Activated naive CD8-positive, alpha-beta T cell treated with anti-CD3 and anti-CD28 coated beads, Interleukin-2, amount 10 ng/mL, durations not matched to agents 7 days and 5 days (primary cell): ENCODE results near the gene INPP5A. TPM values are rescaled to one million over a fixed set of nuclear protein-coding genes. Genes with fewer than 3 reads are reported as not detected.

ENCODE experiments used
- ATAC-seq: fragments of 150-1000 bp; cut with Tn5 transposase; one replicate; pipeline ENCODE4 v1.10.0; 2021; ENCODE audit warnings: low read depth, moderate library complexity
- POLR2A ChIA-PET: fragments of 350-600 bp; sonication (Branson Sonifier 250); formaldehyde crosslinking; loops from one replicate; lab custom pipeline; 2021; ENCODE audit warnings: antibody characterized with exemption; lab: Charles Lee
- DNase-seq: peaks from one replicate; pipeline ENCODE4 v3.0.0; 2021
- H3K27ac Mint-ChIP-seq: one replicate; pipeline ENCODE4 v1.8.0; 2022; ENCODE audit warnings: mild to moderate bottlenecking, mixed read lengths
- H3K27me3 Mint-ChIP-seq: one replicate; pipeline ENCODE4 v1.8.0; 2022; ENCODE audit warnings: mild to moderate bottlenecking, moderate library complexity, mixed read lengths
- H3K36me3 Mint-ChIP-seq: one replicate; pipeline ENCODE4 v1.8.0; 2021; ENCODE audit warnings: mild to moderate bottlenecking, mixed read lengths
- H3K4me1 Mint-ChIP-seq: one replicate; pipeline ENCODE4 v1.8.0; 2021; ENCODE audit warnings: mixed read lengths
- H3K4me3 Mint-ChIP-seq: one replicate; pipeline ENCODE4 v1.8.0; 2022; ENCODE audit warnings: mild to moderate bottlenecking, moderate library complexity, mixed read lengths
- H3K9me3 Mint-ChIP-seq: one replicate; pipeline ENCODE4 v1.8.0; 2021; ENCODE audit warnings: mixed read lengths
- total RNA-seq, 2 experiments: library from RNA; stranded (reverse); gene quantifications; one replicate each; pipeline ENCODE4 v1.2.3, GENCODE V29; 2021

INPP5A gene
- total RNA-seq, 2 experiments from 2014 or later: 14.1 to 15.7 TPM

DNA sequence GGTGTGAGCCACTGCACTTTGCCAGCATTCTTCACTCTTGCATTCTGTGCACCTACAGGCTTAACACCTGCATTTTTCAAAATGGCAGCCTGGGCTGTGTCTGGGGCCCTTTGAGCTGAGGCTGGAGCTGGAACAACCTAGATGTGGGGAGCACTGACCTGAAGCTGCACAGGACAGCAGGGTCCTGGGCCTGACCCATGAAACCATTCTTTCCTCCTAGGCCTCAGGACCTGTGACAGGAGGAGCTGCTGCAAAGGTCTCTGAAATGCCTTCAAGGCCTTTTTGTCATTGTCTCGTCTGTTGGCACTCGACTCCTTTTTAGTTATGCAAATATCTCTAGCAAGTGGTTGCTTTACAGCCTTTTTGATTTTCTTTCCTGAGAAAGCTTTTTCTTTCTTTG is 82.3 kb downstream of the INPP5A start:
- POLR2A ChIA-PET: no interaction called here
- H3K4me3 Mint-ChIP-seq: no peak overlapping the region
- no peak for DNase-seq
- no peak overlapping the region for H3K27ac Mint-ChIP-seq
- peaks cover 27% of the 10 kb centered on the region for H3K36me3 Mint-ChIP-seq
- peaks cover 8% of the 10 kb centered on the region for H3K4me1 Mint-ChIP-seq
- H3K27me3 Mint-ChIP-seq: no peaks in the 10 kb centered on the region
- peaks cover 32% of the 10 kb centered on the region for H3K9me3 Mint-ChIP-seq
- ATAC-seq: no peak

DNA sequence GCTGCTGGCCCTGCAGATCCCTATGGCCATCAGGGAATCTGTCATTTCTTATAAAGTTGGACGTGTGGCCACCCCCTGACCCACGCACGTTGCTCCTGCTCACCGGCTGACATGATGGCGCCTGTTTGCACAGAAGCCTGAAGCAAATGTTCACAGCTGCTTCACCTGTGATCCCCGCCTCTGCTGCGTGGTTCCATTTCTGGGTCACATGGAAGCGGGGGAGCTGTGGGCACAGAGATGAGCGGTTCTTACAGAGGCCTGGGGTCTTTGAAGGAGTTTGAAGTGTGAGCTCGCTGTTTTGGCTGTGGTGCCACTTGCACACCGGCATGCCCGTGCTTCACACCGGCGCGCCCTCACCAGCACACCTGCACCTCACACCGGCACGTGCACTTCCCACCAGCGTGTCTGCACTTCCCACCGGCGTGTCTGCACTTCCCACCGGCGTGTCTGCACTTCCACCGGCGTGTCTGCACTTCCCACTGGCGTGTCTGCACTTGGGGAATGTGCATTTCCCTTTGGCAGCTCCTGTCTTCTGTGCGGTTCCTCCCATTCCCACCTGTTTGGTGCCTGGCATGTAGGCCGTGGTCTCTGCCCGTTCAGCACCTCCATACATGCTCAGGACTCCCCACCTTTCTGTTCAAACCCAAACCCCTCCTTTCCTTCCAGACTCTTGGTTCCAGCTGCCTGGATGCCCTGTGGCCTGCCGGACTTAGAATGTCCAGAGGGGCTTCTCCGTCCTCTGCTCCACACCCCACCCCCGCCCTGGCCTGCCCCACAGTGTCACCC is 86.7 kb downstream of the INPP5A start:
- Mint-ChIP-seq H3K27ac (no peak overlapping the region), H3K36me3 (peaks cover 9% of the 10 kb centered on the region), H3K9me3 (peaks cover 16% of the 10 kb centered on the region), H3K4me3 (no peak overlapping the region), H3K27me3 (no peaks in the 10 kb centered on the region), H3K4me1 (peaks cover under 1% of the 10 kb centered on the region)
- no peak for ATAC-seq
- no peak for DNase-seq
- POLR2A ChIA-PET: no interaction called here

DNA sequence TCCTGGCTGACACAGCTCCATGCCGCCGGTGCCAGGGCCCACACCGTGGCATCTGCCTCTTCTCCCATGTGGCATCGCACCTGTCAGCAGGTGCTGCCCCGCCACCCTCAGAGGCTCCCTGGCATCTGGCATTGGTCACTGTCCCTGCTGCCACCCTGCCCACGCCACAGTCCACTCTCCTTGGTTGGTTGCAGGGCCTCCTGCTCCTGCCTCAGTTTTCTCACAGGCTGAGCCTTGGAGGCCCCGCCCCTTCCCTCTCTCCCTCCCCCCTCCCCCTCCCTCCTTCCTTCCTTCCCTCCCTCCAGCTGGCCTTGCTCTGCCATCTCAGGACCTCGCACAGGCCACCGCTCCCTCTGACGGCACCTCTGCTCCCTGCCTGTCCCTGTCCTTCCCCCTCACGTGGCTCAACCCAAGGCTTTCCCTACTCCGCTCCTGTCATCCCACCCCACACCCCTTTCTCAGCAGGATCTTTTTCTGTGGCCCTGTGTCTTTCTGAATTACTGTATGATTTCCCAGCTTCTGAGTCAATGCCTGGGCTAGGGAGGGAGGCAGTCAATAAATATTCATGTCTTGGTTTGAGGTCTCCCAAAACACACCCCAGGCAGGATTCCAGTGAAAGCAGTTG is 87.4 kb downstream of the INPP5A start:
- ATAC-seq (no peak), DNase-seq (peak; percentile 17)
- POLR2A ChIA-PET: no interaction called here
- H3K4me3 Mint-ChIP-seq: no peak overlapping the region
- H3K27me3 Mint-ChIP-seq: peaks cover 1% of the 10 kb centered on the region
- H3K9me3 Mint-ChIP-seq: peaks cover 16% of the 10 kb centered on the region
- peaks cover 9% of the 10 kb centered on the region for H3K36me3 Mint-ChIP-seq
- H3K27ac Mint-ChIP-seq: no peak overlapping the region
- H3K4me1 Mint-ChIP-seq: peaks cover 1% of the 10 kb centered on the region

- H3K4me1 Mint-ChIP-seq: peaks cover 4% of the 10 kb centered on the region
- POLR2A ChIA-PET: no interaction called here
- H3K27ac Mint-ChIP-seq: no peak overlapping the region
Measured at GRCh38 chr10:132626019-132626760, 88.6 kb downstream of the INPP5A start.

GRCh38 chr10:132626761-132627665 is 89.4 kb downstream of the INPP5A start:
- no peaks in the 10 kb centered on the region for H3K36me3 Mint-ChIP-seq
- peaks cover 1% of the 10 kb centered on the region for H3K27me3 Mint-ChIP-seq
- DNase-seq (no peak), ATAC-seq (no peak)
- peaks cover 4% of the 10 kb centered on the region for H3K4me1 Mint-ChIP-seq
- no peak overlapping the region for H3K27ac Mint-ChIP-seq
- H3K4me3 Mint-ChIP-seq: no peak overlapping the region
- POLR2A ChIA-PET: no interaction called here
- H3K9me3 Mint-ChIP-seq: peaks cover under 1% of the 10 kb centered on the region

More at GRCh38 chr10:132626019-132626760, 88.6 kb downstream of the INPP5A start:
- peaks cover 1% of the 10 kb centered on the region for H3K27me3 Mint-ChIP-seq
- H3K36me3 Mint-ChIP-seq: peaks cover 1% of the 10 kb centered on the region
- ATAC-seq: no peak
- peak; percentile 16 for DNase-seq
- H3K4me3 Mint-ChIP-seq: no peak overlapping the region
- peaks cover 8% of the 10 kb centered on the region for H3K9me3 Mint-ChIP-seq

DNA sequence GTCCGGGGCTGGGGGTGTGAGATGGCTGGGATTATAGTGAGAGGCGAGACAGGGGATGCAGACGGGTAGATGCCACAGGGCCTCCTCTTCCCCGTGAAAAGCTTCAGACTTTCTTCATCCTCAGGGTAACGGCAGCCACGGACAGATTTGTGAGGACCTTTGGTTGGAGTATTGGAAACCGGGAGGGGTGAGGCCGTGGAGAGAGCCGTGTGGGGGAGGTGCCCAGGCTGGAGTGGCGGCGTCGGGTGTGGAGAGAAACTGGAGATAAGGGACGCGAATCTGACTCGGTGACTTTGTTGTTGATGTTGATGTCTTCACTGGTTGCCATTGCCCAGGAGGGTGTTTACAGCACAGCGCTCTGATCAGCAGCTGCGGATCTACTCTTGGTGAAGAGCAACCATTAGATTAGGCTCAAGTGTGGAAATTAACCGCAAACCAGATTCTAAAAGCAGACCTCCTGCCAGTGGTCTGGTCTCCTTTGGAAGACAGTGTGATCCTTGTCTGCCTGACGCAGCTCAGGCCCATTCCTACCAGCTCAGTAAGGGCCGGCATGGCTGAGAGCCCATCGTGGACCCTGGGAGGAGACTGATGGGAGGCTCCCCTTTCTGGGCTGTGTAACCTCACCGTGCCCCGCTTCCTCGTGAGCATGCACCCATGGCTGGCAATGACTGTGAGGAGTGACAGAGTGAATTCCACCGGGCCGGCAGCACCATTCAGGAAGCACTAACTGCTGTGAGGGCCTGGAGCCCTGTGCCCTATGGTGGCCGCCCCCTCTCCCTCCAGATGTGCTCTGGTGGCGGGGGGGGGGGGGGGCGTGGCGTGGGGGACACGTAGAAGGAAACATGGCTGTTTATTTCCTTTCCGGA is 90.3 kb downstream of the INPP5A start:
- POLR2A ChIA-PET: no interaction called here
- no peak for ATAC-seq
- H3K4me3 Mint-ChIP-seq: no peak overlapping the region
- peaks cover 1% of the 10 kb centered on the region for H3K27me3 Mint-ChIP-seq
- H3K36me3 Mint-ChIP-seq: no peaks in the 10 kb centered on the region
- no peak overlapping the region for H3K27ac Mint-ChIP-seq
- DNase-seq: no peak
- H3K9me3 Mint-ChIP-seq: no peaks in the 10 kb centered on the region
- H3K4me1 Mint-ChIP-seq: peaks cover 4% of the 10 kb centered on the region

DNA sequence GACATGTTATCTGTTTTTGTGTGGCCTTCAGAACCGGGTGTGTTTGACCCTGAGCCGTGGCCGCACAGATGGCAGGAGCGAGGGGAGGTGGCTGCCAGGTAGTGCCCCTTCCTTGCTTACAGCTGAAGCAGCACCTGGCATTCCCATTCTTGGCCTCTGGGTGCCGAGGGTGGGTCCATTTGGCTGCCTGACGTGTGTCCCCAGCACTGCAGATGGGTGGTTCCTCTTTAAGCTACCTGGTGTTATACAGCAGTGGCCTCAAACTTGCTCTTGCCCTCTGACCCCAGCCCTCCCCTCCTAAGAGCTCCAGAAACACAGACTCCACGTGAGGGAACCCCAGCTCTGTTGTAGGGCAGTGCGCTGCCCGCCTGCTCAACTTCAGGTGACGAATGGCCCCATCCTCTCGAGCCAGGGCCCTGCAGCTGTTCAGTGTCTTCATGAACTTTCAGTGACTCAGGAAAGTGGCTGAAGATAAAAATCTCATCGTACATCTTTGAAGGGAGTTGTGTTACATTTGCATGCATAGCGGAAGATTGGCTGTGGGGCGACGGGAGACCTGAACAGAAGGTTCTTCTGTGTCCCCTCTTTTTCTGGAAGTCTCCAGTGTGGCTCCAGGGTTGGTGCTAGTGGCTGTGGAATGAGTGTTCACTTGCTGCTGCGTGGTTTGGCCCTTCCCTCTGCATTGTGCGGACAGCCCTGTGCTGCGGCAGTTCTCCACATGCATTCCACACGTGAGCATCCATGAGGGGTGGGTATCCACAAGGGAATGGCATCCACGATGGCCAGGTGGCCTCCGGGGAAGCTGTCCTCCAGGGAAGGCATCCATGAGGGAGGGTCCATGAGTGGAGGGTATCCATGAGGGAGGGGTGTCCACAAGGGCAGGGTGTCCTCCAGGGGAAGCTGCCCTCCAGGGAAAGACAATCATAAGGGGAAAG is 91.6 kb downstream of the INPP5A start:
- POLR2A ChIA-PET: no interaction called here
- Mint-ChIP-seq H3K9me3 (no peaks in the 10 kb centered on the region), H3K27me3 (peaks cover 1% of the 10 kb centered on the region), H3K4me3 (no peak overlapping the region), H3K36me3 (no peaks in the 10 kb centered on the region), H3K27ac (no peak overlapping the region), H3K4me1 (peaks cover 5% of the 10 kb centered on the region)
- ATAC-seq: no peak
- no peak for DNase-seq

GRCh38 chr10:132630156-132630555 is 92.6 kb downstream of the INPP5A start:
- no peak overlapping the region for H3K27ac Mint-ChIP-seq
- POLR2A ChIA-PET: no interaction called here
- H3K36me3 Mint-ChIP-seq: no peaks in the 10 kb centered on the region
- H3K4me3 Mint-ChIP-seq: no peak overlapping the region
- peaks cover 1% of the 10 kb centered on the region for H3K27me3 Mint-ChIP-seq
- peaks cover 8% of the 10 kb centered on the region for H3K4me1 Mint-ChIP-seq
- no peak for ATAC-seq
- DNase-seq: no peak
- H3K9me3 Mint-ChIP-seq: no peaks in the 10 kb centered on the region

DNA sequence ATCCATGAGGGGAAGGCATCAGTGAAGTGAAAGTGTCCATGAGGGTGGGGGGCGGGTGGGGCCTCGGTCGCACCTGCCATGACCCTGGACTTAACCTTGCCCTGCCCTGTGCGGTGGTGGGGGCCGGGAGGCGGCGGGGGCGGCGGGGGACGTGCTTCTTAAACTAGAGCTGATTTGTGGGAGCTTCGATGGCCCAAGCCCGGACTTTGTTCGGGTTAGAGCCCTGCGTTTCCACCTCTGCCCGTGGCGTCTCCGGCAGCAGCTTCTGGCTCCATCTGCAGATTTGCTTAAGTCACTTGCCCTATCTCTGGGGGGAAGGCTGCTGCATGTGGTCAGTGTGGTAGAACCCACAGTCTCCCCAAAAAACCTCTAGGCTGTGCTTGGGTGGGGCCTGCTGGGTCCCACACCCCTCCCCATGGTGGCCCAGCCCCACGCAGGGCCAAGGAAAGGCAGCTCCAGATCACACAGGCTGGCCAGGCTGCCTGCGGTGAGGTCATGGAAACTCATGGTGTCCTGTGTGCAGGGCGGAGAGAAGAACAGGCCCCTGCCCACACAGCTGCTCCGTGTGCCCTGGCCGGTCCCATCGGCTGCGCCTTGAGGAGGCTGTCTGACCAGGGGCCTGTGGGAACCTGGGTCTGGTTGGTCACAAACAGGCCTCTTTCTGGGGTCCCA is 93.2 kb downstream of the INPP5A start:
- ATAC-seq: no peak
- peaks cover 8% of the 10 kb centered on the region for H3K4me1 Mint-ChIP-seq
- H3K36me3 Mint-ChIP-seq: no peaks in the 10 kb centered on the region
- POLR2A ChIA-PET: no interaction called here
- no peaks in the 10 kb centered on the region for H3K9me3 Mint-ChIP-seq
- no peak overlapping the region for H3K27ac Mint-ChIP-seq
- H3K4me3 Mint-ChIP-seq: no peak overlapping the region
- H3K27me3 Mint-ChIP-seq: peaks cover 1% of the 10 kb centered on the region
- no peak for DNase-seq

DNA sequence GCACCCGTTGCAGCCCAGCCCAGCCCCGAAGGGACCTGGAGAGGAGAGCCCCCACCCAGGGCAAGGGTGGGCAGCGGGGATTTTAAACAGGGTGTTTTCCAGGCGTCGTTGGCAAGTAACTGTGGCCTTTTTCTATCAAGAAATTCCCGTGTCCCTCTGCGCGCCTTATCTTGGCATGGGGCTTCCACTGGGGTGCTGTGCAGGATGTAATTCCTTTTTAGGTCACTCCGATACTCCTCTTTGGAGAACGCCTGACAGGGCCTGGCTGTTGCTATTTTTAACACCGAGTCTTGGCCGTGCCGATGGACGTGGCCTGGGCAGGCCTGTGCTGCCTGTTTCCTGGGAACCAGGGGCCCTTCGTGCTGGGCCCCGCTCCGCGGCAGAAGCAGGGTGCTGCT is 93.8 kb downstream of the INPP5A start:
- no peak overlapping the region for H3K4me3 Mint-ChIP-seq
- no peak for ATAC-seq
- POLR2A ChIA-PET: no interaction called here
- no peaks in the 10 kb centered on the region for H3K36me3 Mint-ChIP-seq
- H3K27me3 Mint-ChIP-seq: peaks cover 1% of the 10 kb centered on the region
- no peak overlapping the region for H3K27ac Mint-ChIP-seq
- DNase-seq: no peak
- H3K9me3 Mint-ChIP-seq: no peaks in the 10 kb centered on the region
- H3K4me1 Mint-ChIP-seq: peaks cover 8% of the 10 kb centered on the region

GRCh38 chr10:132632091-132632561 is 94.5 kb downstream of the INPP5A start:
- H3K4me3 Mint-ChIP-seq: no peak overlapping the region
- peaks cover 1% of the 10 kb centered on the region for H3K27me3 Mint-ChIP-seq
- H3K27ac Mint-ChIP-seq: no peak overlapping the region
- H3K36me3 Mint-ChIP-seq: no peaks in the 10 kb centered on the region
- ATAC-seq (no peak), DNase-seq (no peak)
- H3K9me3 Mint-ChIP-seq: no peaks in the 10 kb centered on the region
- POLR2A ChIA-PET: no interaction called here
- H3K4me1 Mint-ChIP-seq: peaks cover 8% of the 10 kb centered on the region
